HG03135 (cell line): ENCODE results near the gene INPP5A.

Experiments used
- ATAC-seq: cut with Tn5 transposase; IDR thresholded peaks from one replicate; pipeline ENCODE4 v1.9.1; 2021; ENCODE audit warnings: mild to moderate bottlenecking, moderate library complexity; ENCODE audit not compliant: unreplicated experiment

Gene INPP5A

DNA sequence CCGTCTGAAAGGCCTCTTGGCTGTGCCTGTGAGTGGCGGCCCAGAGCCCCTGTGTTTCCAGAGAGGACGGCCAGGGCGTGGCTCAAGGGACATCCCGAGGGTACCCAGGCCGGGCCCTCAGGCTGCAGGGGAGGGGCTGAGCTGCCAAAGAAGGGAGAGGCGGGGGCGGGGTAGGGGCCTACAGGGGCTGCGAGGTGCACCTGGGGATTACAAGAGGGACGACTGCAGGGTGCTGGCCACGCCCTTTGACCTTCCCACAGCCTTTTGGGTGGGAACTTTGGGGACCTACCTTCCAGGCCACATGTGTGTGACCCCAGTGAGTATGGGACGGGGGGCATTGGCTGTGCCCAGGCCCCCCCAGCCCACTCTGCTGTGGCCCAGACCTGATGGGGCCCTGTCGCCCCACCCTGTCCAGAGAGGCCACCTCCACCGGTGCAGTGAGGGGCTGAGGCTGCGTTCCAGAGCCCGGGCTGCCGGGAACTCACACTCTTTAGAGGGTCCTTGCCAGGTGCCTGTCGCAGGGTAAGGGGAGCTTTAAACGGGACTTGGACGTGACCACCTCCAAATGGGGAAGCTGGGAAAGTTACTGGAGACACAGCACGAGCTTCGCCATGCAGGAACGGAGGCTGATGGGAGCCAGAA is 267.3 kb downstream of the INPP5A start:
- no peak for ATAC-seq

DNA sequence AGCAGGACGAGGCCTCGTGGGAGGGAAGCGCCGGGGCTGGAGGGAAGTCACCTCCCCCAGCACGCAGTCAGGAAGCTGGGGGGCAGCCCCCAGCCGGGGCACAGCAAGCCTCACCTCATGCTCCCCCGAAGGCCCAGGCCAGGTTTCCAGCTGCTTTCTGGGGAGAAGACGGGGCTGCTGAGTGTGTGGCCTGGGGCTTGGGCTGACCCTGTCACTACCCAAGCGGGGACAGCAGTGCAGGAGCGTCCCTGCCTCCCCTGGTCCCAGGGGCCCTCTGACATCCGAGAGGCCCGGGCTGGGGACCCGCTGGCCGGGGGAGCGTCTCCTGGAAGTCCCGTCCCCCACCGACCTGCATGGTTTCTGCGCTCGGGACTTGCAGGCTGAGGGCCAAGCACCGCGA is 268.0 kb downstream of the INPP5A start:
- ATAC-seq: no peak

- no peak for ATAC-seq
Measured at GRCh38 chr10:132806110-132806509, 268.5 kb downstream of the INPP5A start.

DNA sequence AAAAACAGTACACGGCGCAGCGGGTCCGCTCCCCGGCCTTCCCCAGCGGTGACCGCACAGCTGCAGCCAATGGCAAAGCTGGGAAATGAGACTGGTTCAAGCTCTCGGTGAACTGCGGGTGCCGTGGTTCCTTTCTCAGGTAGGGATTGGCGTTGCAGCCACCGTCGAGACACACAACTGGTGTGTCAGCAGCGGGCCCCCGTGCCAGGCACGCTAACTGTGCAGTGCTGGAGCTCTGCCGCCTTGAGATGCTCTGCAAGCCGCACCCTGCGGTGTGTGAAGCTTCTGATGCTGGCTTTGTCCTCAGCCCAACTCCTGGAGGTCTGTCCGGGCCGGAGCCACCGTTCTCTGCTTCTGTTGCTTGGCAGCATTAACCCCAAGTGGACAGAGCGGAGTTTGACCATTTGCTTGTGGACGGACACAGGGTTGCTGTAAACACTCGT is 269.0 kb downstream of the INPP5A start:
- no peak for ATAC-seq

DNA sequence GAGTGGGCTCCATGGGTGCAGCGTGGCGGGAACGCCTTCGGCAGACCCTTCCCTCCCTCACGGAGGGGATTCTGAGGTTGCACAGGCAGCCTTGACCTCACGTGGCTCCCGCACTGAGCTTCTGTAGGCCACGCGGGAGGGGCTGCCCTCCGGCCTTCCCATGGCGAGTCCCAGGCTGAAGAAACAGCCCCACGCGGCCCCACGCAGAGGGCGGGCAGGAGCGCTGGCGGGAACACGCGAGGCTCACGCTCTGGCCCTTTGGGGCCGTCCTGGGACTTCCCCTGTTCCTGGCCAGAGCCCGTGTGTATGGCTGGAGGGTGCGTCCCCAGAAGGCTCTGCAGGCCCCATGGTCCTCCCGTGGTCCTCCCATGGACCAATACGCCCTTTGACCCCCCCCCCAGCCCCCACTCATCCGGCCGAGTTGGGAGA is 270.0 kb downstream of the INPP5A start:
- ATAC-seq: no peak

GRCh38 chr10:132808383-132809231 is 271.0 kb downstream of the INPP5A start:
- ATAC-seq: no peak

GRCh38 chr10:132809232-132810140 is 271.9 kb downstream of the INPP5A start:
- ATAC-seq: no peak

GRCh38 chr10:132810141-132810806 is 272.7 kb downstream of the INPP5A start:
- ATAC-seq: no peak

DNA sequence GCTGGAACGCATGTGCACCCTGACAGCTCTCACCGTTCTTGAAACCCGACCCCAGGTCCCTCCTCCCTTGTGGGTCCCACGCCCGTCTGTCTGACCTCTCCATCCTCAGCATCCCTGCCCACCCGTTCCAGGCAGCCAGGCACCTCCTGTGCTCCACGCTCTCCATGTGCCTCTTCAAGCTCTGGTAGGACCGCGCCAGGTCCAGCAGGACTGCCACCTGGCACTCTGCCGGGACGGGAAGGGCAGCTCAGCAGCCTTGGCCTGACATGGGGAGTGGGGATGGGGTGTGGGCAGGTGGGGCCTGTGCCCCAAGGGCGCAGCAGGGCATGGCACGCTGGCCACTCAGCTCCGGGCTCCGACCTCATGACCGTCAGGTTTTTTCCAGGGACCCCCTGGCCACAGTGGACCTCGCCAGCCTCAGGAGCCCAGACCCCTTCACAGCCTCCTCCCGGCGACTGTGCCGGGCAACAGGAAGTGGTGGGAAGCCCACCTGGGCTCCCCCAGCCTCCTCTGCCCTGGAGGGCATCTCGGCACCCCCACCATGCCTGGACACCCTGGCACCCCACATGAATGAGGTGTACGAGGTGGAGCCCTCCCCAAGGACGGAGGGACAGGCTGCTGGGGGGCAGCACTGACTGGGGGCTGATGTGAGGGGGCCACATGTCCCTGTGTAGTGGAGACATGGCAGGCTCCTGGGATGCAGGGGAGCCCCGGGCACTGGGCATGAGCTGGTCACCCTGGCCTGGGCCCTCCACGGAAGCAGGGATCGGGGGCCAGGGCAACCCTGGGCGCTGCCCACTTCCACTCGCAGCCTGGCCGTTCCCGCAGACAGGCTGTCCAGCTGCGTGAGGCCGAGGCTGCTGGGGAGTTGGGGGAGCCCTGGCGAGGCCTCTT is 273.5 kb downstream of the INPP5A start:
- no peak for ATAC-seq

DNA sequence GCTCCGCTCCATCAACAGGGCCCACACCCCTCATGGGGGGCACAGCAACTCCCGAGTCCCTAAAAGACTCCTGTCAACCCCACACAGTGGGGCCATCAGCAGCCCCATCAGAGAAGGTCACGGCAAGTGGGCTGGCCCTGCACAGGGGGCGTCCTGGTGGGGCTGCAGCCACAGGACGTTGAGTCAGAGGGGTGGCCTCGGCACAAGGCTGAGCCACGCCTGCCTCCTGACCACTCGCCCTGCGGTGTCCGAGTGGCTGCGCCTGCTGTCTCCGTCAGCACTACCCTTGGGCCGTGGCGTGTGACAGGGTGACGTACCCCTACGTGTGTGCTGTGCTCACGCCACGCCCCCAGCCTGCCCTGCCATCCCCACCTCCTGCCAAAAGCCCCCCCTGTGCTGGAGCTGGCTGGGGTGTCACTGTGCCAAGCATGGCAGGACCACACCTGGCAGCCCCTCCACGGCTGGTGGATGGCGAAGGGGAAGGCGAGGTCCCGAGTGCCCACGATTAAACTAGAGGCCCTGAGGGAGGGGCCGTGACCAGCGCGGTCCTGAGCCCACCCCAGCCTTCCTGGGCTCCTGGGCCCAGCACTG is 274.4 kb downstream of the INPP5A start:
- no peak for ATAC-seq

- ATAC-seq: no peak
Measured at GRCh38 chr10:132812520-132812919, 274.9 kb downstream of the INPP5A start.

GRCh38 chr10:132813001-132813401 is 275.4 kb downstream of the INPP5A start:
- no peak for ATAC-seq

- ATAC-seq: no peak
Measured at GRCh38 chr10:132813560-132814468, 276.2 kb downstream of the INPP5A start.

DNA sequence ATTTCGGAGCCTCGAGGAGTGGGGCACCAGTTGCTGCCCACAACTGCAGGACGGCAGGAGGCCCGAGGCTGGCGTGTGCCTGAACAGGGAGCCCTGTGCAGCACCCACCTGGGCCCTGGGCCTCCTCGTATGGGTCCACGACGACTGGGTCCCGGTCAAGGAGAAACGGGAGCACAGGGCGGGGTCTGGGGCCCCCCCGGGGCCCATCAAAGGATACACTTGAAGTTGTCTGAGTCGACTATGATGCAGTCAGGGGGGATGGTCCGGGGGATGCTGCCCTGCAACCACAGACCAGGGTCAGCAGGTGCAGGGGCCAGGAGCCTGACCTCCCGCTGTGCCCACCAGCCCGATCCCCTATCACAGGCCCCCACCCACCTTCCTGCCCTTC is 276.9 kb downstream of the INPP5A start:
- no peak for ATAC-seq

GRCh38 chr10:132815168-132815857 is 277.7 kb downstream of the INPP5A start:
- no peak for ATAC-seq

DNA sequence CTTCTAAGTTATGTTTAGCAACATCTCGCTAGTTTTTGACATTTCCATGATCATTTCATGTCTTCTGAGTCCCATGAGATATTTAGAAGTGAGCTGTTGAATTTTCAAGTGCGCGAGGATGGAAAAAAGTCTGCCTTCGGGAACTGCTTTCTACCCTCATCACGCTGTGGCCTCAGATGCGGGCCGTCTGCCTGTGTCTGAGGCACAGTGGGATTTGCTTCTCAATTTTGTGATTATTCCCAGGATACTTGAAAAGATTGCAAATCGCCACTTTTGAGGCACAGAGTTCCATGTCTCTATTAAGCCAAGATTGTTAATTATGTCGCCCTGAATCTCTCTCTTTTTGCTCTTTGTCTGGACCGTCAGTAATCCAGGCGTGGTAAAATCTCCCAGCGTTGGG is 279.1 kb downstream of the INPP5A start:
- ATAC-seq: no peak

DNA sequence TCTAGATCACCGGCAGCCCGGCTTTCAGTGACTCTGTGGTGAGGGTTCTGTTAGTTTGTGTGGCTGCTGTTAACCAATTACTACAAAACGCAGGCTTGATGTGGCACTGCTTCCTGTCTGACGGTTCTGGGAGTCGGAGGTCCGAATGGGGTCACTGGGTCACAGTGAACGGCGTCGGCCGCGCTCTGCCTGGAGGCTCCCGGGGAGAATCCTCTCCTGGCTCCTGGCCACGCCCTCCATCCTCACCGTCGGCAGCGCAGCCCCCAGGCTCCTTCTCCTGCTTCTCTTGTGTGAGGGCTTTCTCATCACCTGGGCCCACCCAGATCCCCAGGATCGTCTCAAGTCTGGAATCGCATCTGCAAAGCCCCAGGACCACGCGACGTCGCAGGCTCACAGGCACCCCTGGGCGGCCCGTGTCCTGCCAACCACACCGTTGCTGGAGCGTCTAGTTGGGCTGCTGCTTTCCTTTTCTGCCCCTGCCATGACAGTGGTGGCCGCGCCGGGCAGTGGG is 280.2 kb downstream of the INPP5A start:
- no peak for ATAC-seq

GRCh38 chr10:132820056-132820455 is 282.5 kb downstream of the INPP5A start:
- no peak for ATAC-seq
